GM23248 (cell line): ENCODE measurements around the gene THBS2.

Experiments used
- EZH2 ChIP-seq: fragments of 200-600 bp; sonication (generic); IDR thresholded peaks from 2 replicates; pipeline ENCODE4 v1.6.1; 2018; ENCODE audit warnings: antibody characterized with exemption, mild to moderate bottlenecking; ENCODE audit not compliant: insufficient read depth, poor library complexity, severe bottlenecking
- EZH2phosphoT487 ChIP-seq: fragments of 200-600 bp; sonication (generic); IDR thresholded peaks from 2 replicates; pipeline ENCODE4 v1.6.1; 2018; ENCODE audit warnings: antibody characterized with exemption, moderate library complexity, mild to moderate bottlenecking, low read depth; ENCODE audit not compliant: insufficient read depth

GRCh38 chr6:169263836-169264608 lies 10.4 kb upstream of the THBS2 start:
- TF ChIP-seq EZH2: no peak
- no peak for TF ChIP-seq EZH2phosphoT487
